Osteoblast (primary cell): ENCODE results near the gene PSTPIP2. TPM values are rescaled to one million over a fixed set of nuclear protein-coding genes. Genes with fewer than 3 reads are reported as not detected.

Experiments
- DNase-seq: peaks from one replicate; pipeline ENCODE4 v3.0.0; 2011; ENCODE audit warnings: low spot score, mixed read lengths; ENCODE audit not compliant: insufficient read length; ENCODE audit errors: missing footprints
- H2AFZ ChIP-seq: 2 replicates; pipeline ENCODE4 v1.6.0; 2011; ENCODE audit warnings: mild to moderate bottlenecking, low read length
- H3K27ac ChIP-seq: 2 replicates; pipeline ENCODE4 v1.5.1; 2011; ENCODE audit warnings: mild to moderate bottlenecking, low read depth, low read length, moderate library complexity
- H3K27me3 ChIP-seq: 2 replicates; pipeline ENCODE4 v1.6.0; 2012; ENCODE audit warnings: mild to moderate bottlenecking, control low read depth, inconsistent platforms, low read length, moderate library complexity; ENCODE audit not compliant: insufficient read depth
- H3K36me3 ChIP-seq: 2 replicates; pipeline ENCODE4 v1.5.1; 2011; ENCODE audit warnings: mild to moderate bottlenecking, low read length, control low read depth, moderate library complexity; ENCODE audit not compliant: insufficient read depth
- H3K4me1 ChIP-seq: 2 replicates; pipeline ENCODE4 v1.5.1; 2011; ENCODE audit warnings: mild to moderate bottlenecking, low read length, control low read depth, moderate library complexity; ENCODE audit not compliant: insufficient read depth
- H3K4me2 ChIP-seq: 2 replicates; pipeline ENCODE4 v1.6.0; 2011; ENCODE audit warnings: mild to moderate bottlenecking, low read length; ENCODE audit not compliant: insufficient read depth
- H3K4me3 ChIP-seq: fragments of 200-600 bp; sonication (generic); 3 replicates; pipeline ENCODE4 v1.5.1; 2012; ENCODE audit warnings: mild to moderate bottlenecking, low read length, inconsistent platforms; ENCODE audit not compliant: insufficient read depth
- H3K79me2 ChIP-seq: 2 replicates; pipeline ENCODE4 v1.6.0; 2012; ENCODE audit warnings: mild to moderate bottlenecking, low read length, control low read depth, inconsistent platforms; ENCODE audit not compliant: insufficient read depth
- H3K9me3 ChIP-seq: 2 replicates; pipeline ENCODE4 v1.5.1; 2011; ENCODE audit warnings: low read depth, low read length, control low read depth
- H4K20me1 ChIP-seq: 2 replicates; pipeline ENCODE4 v1.6.0; 2012; ENCODE audit warnings: mild to moderate bottlenecking, low read length, control low read depth; ENCODE audit not compliant: insufficient read depth
- total RNA-seq: library from RNA; depleted of rRNA; stranded (reverse); fragments of >200 nt; gene quantifications from 2 replicates; pipeline ENCODE4 v1.2.3, GENCODE V29; 2012
- TF ChIP-seq, protein P1 (sequence below): IDR thresholded peaks from 2 replicates; pipeline ENCODE4 v1.5.1; 2011; ENCODE audit warnings: mild to moderate bottlenecking, low read depth, low read length, moderate library complexity; ENCODE audit errors: extremely low read depth

The PSTPIP2 gene
- total RNA-seq, 1 donor: 5.8 TPM

DNA sequence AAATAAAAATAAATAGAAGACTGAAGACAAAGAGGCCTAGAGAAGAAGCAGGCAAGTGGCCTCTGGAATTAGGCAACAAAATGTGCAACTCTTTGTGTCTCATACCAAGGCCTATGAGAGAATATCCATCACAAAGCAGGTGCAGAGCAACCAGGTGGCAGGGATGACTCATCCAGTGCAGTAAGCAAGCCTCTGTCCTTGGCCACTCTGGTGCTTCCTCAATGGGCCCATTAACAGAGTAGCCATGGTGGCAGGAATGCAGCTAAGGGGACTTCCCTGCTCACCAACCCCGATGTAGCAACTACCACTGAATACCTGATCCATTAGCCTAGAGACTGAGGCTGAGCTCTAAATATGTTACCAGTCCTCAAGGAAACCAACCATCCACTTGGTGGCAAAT lies 94.0 kb downstream of the PSTPIP2 start:
- no peak for DNase-seq
- Histone ChIP-seq H3K27ac (no peak overlapping the region), H4K20me1 (no peaks in the 10 kb centered on the region), H3K27me3 (no peaks in the 10 kb centered on the region), H2AFZ (no peak overlapping the region), H3K36me3 (no peaks in the 10 kb centered on the region), H3K79me2 (no peaks in the 10 kb centered on the region), H3K4me2 (no peak overlapping the region), H3K9me3 (no peaks in the 10 kb centered on the region), H3K4me1 (peaks cover 10% of the 10 kb centered on the region), H3K4me3 (no peak overlapping the region)
- TF ChIP-seq, protein P1, sequence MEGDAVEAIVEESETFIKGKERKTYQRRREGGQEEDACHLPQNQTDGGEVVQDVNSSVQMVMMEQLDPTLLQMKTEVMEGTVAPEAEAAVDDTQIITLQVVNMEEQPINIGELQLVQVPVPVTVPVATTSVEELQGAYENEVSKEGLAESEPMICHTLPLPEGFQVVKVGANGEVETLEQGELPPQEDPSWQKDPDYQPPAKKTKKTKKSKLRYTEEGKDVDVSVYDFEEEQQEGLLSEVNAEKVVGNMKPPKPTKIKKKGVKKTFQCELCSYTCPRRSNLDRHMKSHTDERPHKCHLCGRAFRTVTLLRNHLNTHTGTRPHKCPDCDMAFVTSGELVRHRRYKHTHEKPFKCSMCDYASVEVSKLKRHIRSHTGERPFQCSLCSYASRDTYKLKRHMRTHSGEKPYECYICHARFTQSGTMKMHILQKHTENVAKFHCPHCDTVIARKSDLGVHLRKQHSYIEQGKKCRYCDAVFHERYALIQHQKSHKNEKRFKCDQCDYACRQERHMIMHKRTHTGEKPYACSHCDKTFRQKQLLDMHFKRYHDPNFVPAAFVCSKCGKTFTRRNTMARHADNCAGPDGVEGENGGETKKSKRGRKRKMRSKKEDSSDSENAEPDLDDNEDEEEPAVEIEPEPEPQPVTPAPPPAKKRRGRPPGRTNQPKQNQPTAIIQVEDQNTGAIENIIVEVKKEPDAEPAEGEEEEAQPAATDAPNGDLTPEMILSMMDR: no peak

DNA sequence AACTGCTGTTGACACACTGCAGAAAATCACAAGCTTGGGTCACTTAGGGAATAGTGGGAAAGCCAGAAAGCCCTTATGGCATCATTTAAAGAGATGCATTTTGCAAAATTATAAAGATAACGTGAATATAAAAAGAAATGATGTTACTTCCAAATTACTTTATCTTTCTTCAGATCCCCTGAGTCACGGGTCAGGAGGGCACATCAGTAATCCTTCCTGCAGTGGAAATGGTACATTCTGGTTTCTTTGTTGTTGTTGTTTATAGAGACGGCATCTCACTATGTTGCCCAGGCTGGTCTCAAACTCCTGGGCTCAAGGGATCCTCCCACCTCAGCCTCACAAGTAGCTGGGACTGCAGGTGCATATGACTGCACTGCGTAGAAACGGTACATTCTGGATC lies 95.1 kb downstream of the PSTPIP2 start:
- no peak overlapping the region for H2AFZ ChIP-seq
- H3K27me3 ChIP-seq: no peaks in the 10 kb centered on the region
- TF ChIP-seq, protein P1: no peak

DNA sequence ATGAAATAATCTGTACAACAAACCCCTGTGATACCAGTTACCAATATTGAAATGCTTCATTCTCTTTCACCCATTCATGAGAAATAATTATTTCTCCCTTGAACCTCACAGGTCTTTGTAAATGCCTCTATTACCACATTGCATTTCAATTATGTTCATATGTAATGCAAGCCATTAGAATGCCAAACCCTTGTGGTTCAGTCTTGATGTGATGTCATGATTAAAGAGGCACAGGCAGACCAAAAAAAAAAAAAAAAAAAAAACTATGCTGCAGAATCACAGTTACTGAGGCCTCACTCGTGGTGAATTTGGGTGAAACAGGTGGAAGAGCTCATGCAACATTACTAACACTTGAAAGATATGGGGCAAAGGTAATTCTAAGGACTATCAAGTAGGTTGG lies 95.5 kb downstream of the PSTPIP2 start:
- Histone ChIP-seq H3K27me3 (no peaks in the 10 kb centered on the region), H3K4me2 (no peak overlapping the region), H2AFZ (no peak overlapping the region), H3K79me2 (no peaks in the 10 kb centered on the region), H3K36me3 (no peaks in the 10 kb centered on the region), H3K9me3 (no peaks in the 10 kb centered on the region), H3K4me1 (peaks cover 10% of the 10 kb centered on the region), H3K27ac (no peak overlapping the region), H4K20me1 (no peaks in the 10 kb centered on the region), H3K4me3 (no peak overlapping the region)
- TF ChIP-seq, protein P1: no peak
- no peak for DNase-seq

More for the DNA sequence above, 95.1 kb downstream of the PSTPIP2 start:
- Histone ChIP-seq H4K20me1 (no peaks in the 10 kb centered on the region), H3K27ac (no peak overlapping the region), H3K4me3 (no peak overlapping the region), H3K4me2 (no peak overlapping the region), H3K9me3 (no peaks in the 10 kb centered on the region), H3K36me3 (no peaks in the 10 kb centered on the region), H3K79me2 (no peaks in the 10 kb centered on the region), H3K4me1 (peaks cover 10% of the 10 kb centered on the region)
- no peak for DNase-seq

DNA sequence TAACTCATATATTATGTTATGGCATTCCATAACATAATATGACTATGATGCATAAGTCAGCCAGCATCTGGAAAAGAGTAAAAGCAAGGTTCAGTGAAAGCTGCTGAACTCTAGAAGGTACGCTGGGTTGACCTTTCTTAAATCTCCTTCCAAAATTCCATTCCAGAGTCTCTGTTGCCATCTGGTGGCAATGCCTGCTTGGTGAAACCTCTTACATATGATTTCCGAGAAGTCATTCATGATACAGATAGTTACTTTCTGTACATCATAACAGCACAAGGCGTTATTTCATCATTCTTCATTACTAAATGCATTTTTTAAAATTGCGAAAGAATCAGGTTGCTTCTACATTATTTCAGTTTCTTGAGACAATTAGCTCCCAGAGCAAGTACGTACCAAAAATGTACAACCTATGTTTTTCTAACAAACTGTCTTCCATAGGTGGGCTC lies 97.9 kb downstream of the PSTPIP2 start:
- Histone ChIP-seq H3K27me3 (no peaks in the 10 kb centered on the region), H3K4me2 (peak overlapping the region; percentile 63), H3K27ac (peak overlapping the region; percentile 32), H2AFZ (peak overlapping the region; percentile 6), H3K4me1 (peaks cover 10% of the 10 kb centered on the region), H3K79me2 (no peaks in the 10 kb centered on the region), H3K4me3 (peak overlapping the region; percentile 43), H3K9me3 (no peaks in the 10 kb centered on the region), H4K20me1 (no peaks in the 10 kb centered on the region), H3K36me3 (no peaks in the 10 kb centered on the region)
- TF ChIP-seq, protein P1: peak; percentile 87
- peak; percentile 86 for DNase-seq
